Ovary (tissue), 3 donors: Measurements from ENCODE around the gene RALGAPB.

Experiments
- CTCF ChIP-seq, 3 donors: fragments of 450-650 bp in 2 of 3; fragments of 200-600 bp in 1 of 3; IDR thresholded peaks; one replicate each; pipeline versions ENCODE4 v1.5.1 to v1.8.0; 2016 to 2022; ENCODE audit warnings: antibody characterized with exemption in 3 of 3, mild to moderate bottlenecking in 1 of 3
- EP300 ChIP-seq: sonication (generic); formaldehyde crosslinking; IDR thresholded peaks from one replicate; pipeline ENCODE4 v1.6.1; 2017; ENCODE audit warnings: antibody characterized with exemption
- POLR2A ChIP-seq: fragments of 450-650 bp; IDR thresholded peaks from one replicate; pipeline ENCODE4 v1.6.1; 2017; ENCODE audit warnings: antibody characterized with exemption, mild to moderate bottlenecking, moderate library complexity
- donor health status: DM: no; HTN: no; CAD: no.

GRCh38 chr20:38427655-38428023 is 45.0 kb upstream of the RALGAPB start:
- TF ChIP-seq CTCF (IDR thresholded peaks at IDR 0.05) (no peak), EP300 (no peak), POLR2A (no peak)
